ENCODE data around the gene SCML1. TPM values are rescaled to one million over a fixed set of nuclear protein-coding genes. Genes with fewer than 3 reads are reported as not detected.

Gene SCML1
- total RNA-seq, 2 donors from 2014 or later: 5.5 to 7.7 TPM

DNA sequence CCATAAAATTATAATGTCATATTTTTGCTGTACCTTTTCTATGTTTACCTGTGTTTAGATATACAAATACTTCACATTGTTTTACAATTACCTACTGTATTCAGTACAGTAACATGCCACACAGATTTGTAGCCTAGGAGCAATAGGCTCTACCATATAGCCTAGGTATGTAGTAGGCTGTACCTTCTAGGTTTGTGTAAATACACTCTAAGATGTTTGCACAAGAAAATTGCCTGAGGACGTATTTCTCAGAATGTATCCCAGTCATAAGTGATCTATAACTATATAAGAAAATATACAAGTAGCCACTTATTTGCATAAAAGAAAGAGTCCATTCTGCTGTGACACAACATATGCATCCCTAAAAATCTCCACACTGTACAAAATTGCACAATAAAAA lies 36.3 kb upstream of the SCML1 start:
- Histone ChIP-seq H3K4me1 (no peaks in the 10 kb centered on the region), H3K27ac (no peak overlapping the region), H3K4me3 (no peak overlapping the region), H3K36me3 (no peaks in the 10 kb centered on the region), H3K9me3 (no peaks in the 10 kb centered on the region), H3K27me3 (no peaks in the 10 kb centered on the region)
- TF ChIP-seq, protein P1, sequence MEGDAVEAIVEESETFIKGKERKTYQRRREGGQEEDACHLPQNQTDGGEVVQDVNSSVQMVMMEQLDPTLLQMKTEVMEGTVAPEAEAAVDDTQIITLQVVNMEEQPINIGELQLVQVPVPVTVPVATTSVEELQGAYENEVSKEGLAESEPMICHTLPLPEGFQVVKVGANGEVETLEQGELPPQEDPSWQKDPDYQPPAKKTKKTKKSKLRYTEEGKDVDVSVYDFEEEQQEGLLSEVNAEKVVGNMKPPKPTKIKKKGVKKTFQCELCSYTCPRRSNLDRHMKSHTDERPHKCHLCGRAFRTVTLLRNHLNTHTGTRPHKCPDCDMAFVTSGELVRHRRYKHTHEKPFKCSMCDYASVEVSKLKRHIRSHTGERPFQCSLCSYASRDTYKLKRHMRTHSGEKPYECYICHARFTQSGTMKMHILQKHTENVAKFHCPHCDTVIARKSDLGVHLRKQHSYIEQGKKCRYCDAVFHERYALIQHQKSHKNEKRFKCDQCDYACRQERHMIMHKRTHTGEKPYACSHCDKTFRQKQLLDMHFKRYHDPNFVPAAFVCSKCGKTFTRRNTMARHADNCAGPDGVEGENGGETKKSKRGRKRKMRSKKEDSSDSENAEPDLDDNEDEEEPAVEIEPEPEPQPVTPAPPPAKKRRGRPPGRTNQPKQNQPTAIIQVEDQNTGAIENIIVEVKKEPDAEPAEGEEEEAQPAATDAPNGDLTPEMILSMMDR (IDR thresholded peaks at IDR 0.05): no peak
- no peak for DNase-seq (ENCODE audit: low spot score)

DNA sequence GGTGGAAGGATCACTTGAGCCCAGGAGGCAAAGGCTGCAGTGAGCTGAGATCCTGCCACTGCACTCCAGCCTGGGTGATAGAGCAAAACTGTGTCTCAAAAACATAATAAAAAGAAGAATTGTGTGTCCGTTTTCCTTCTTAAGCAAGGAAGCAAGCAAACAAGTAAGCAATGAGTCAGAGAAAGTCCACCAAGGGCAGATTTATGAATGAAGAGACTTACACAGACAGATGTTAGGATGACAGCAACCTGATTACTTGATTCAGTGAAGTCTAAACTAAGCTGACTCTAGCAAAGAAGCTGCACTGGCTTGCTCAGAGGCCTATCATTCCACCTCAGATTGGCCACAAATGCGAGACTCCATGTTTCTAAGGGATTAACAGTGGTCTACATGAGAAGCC lies 34.1 kb upstream of the SCML1 start:
- Histone ChIP-seq H3K9me3 (no peaks in the 10 kb centered on the region), H3K36me3 (no peaks in the 10 kb centered on the region), H3K4me3 (no peak overlapping the region), H3K27ac (no peak overlapping the region), H3K27me3 (no peaks in the 10 kb centered on the region), H3K4me1 (no peaks in the 10 kb centered on the region)
- TF ChIP-seq, protein P1 (IDR thresholded peaks at IDR 0.05): no peak
- no peak for DNase-seq (ENCODE audit: low spot score)

DNA sequence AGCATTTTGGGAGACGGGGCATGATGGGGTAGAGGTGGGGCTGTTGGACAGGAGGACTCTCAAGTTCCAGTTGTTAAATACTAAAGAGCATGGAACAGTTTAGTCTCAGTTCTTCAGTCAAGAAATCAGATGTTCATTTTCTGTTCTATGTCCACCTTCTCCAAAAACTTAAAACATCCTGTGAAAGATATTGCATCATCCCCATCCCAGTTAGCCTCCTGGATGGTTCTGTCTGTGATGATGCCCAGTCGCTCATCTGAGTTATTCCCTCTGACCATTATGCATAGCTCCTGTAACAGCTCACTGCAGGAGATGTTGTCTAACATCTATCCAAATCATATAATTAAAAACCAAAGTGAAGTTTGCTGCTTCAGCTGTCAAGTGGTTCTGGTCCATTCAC lies 32.1 kb upstream of the SCML1 start:
- H3K27me3 ChIP-seq: no peaks in the 10 kb centered on the region
- TF ChIP-seq, protein P1 (IDR thresholded peaks at IDR 0.05): no peak
- no peaks in the 10 kb centered on the region for H3K36me3 ChIP-seq
- no peak overlapping the region for H3K4me3 ChIP-seq
- no peak overlapping the region for H3K27ac ChIP-seq
- no peak for DNase-seq (ENCODE audit: low spot score)
- H3K9me3 ChIP-seq: no peaks in the 10 kb centered on the region
- no peaks in the 10 kb centered on the region for H3K4me1 ChIP-seq

DNA sequence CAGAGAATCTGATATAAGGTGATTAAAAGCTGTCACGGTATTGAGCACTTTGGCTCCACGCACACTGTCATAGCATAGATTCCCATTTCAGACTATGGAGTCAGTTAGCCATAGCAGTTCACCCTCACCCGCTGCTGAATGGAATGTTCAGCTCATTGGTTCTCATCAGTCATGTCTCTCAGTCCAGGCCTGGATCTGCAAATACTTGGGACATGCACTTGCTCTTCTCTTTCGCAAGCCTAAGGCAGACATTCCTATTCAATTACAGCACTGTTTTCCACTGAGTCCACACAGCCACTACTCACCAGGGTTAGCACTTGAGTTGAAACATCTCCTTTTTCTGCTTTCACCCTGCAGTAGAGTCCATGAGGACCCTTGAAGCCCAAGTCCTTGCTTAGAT lies 30.6 kb upstream of the SCML1 start:
- Histone ChIP-seq H3K27me3 (no peaks in the 10 kb centered on the region), H3K9me3 (no peaks in the 10 kb centered on the region), H3K4me3 (no peak overlapping the region), H3K36me3 (no peaks in the 10 kb centered on the region), H3K4me1 (no peaks in the 10 kb centered on the region), H3K27ac (no peak overlapping the region)
- TF ChIP-seq, protein P1 (IDR thresholded peaks at IDR 0.05): no peak
- DNase-seq (ENCODE audit: low spot score): no peak

DNA sequence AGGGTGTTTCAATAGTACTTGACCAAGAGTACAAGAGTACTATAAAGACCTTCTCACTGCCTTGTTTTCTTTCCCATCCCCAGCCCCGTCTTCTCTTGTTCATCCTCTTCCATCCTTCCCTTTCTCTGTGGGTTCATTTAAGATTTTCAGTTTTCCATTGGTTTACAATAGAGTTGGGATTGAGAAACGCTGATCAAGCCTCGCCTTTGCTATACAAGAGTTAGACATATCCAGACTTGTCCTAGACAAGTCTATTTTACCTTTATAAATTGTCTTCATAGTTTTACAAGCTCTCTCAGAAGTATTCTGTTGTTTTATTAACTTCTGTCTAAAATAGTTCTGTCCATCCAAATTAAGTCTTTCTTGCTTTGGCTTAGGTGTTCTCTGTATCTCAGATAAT lies 29.6 kb upstream of the SCML1 start:
- H3K4me3 ChIP-seq: no peak overlapping the region
- H3K27ac ChIP-seq: no peak overlapping the region
- TF ChIP-seq, protein P1 (IDR thresholded peaks at IDR 0.05): no peak
- H3K27me3 ChIP-seq: no peaks in the 10 kb centered on the region
- no peaks in the 10 kb centered on the region for H3K36me3 ChIP-seq
- H3K4me1 ChIP-seq: no peaks in the 10 kb centered on the region
- no peak for DNase-seq (ENCODE audit: low spot score)
- no peaks in the 10 kb centered on the region for H3K9me3 ChIP-seq

DNA sequence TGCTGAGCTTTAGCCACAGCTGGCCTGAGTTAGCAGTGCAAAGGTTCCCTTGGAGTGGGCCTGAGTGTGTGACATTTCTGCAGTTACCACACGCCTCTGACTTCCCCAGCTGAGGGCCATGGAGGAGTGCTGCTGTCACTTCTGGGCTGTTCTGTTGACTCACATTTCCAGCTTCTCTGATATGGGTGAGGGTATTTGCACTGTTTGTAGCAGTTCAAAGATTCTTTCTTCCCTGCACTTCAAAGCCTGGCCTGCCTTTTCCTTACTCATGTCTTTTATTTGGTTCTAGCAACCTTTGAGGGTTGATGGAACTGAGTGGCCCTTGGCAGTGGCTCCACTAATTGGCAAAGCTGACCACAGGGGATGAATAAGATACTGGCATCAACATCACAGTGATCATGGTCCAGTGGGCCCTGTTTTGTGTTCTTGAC lies 26.4 kb upstream of the SCML1 start:
- no peak overlapping the region for H3K4me3 ChIP-seq
- H3K4me1 ChIP-seq: no peaks in the 10 kb centered on the region
- no peaks in the 10 kb centered on the region for H3K9me3 ChIP-seq
- DNase-seq (ENCODE audit: low spot score): no peak
- H3K36me3 ChIP-seq: no peaks in the 10 kb centered on the region
- no peak overlapping the region for H3K27ac ChIP-seq
- TF ChIP-seq, protein P1 (IDR thresholded peaks at IDR 0.05): no peak
- no peaks in the 10 kb centered on the region for H3K27me3 ChIP-seq
